Keratinocyte (primary cell): ENCODE results near the gene LRP1B.

Source experiments
- EZH2 ChIP-seq: IDR thresholded peaks from one replicate; pipeline ENCODE4 v1.6.1; 2012; ENCODE audit warnings: inconsistent platforms, mild to moderate bottlenecking, low read length, moderate library complexity
- TF ChIP-seq, protein P1 (sequence below), 3 experiments: IDR thresholded peaks in 1 of 3; conservative IDR thresholded peaks in 1 of 3; optimal IDR thresholded peaks in 1 of 3; 2 replicates in 2 of 3; 3 replicates in 1 of 3; pipeline versions ENCODE3 to v1.5.1; 2011; ENCODE audit warnings: low read length in 3 of 3, mild to moderate bottlenecking in 3 of 3, moderate library complexity in 2 of 3, control low read depth in 1 of 3, inconsistent platforms in 1 of 3; ENCODE audit not compliant: insufficient read depth in 2 of 3; ENCODE audit errors: extremely low read depth in 1 of 3

DNA sequence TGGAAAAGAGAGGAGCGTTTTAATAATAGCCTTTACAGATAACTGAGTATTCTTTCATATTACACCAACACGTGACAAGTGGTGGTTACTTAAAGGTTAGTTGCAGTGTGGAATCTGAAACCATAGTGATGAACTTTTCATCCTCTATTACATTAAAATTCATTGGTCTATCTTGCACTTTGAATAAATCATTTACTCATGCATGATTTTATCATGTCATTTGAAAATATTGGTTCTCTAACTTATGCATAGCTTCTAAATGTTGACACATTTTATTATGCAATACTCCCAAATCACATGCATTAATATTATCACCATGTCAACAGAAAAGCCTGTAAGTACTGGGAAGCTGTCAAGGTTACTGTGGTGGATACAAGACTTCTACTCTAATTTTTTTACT is 1432.2 kb downstream of the LRP1B start:
- TF ChIP-seq, protein P1, sequence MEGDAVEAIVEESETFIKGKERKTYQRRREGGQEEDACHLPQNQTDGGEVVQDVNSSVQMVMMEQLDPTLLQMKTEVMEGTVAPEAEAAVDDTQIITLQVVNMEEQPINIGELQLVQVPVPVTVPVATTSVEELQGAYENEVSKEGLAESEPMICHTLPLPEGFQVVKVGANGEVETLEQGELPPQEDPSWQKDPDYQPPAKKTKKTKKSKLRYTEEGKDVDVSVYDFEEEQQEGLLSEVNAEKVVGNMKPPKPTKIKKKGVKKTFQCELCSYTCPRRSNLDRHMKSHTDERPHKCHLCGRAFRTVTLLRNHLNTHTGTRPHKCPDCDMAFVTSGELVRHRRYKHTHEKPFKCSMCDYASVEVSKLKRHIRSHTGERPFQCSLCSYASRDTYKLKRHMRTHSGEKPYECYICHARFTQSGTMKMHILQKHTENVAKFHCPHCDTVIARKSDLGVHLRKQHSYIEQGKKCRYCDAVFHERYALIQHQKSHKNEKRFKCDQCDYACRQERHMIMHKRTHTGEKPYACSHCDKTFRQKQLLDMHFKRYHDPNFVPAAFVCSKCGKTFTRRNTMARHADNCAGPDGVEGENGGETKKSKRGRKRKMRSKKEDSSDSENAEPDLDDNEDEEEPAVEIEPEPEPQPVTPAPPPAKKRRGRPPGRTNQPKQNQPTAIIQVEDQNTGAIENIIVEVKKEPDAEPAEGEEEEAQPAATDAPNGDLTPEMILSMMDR (optimal IDR thresholded peaks at IDR 0.05 in 1 of 3, IDR thresholded peaks at IDR 0.05 in 1 of 3, conservative IDR thresholded peaks at IDR 0.05 in 1 of 3; ENCODE audit: extremely low read depth in 1 of 3, insufficient read depth in 2 of 3, low read length in 3 of 3) = no peak
- no peak for TF ChIP-seq EZH2
